B cell (primary cell): Measurements from ENCODE around the gene KRT82. TPM values are rescaled to one million over a fixed set of nuclear protein-coding genes. Genes with fewer than 3 reads are reported as not detected.

Source experiments
- ATAC-seq: fragments of 200-7000 bp; cut with Tn5 transposase; one replicate; pipeline ENCODE4 v1.10.0; 2021; ENCODE audit warnings: low read depth, mild to moderate bottlenecking, moderate number of reproducible peaks, moderate library complexity
- CTCF ChIA-PET: fragments of 350-600 bp; sonication (Branson Sonifier 250); formaldehyde crosslinking; loops from one replicate; lab custom pipeline; 2021; ENCODE audit warnings: antibody characterized with exemption, inconsistent platforms; lab: Charles Lee
- POLR2A ChIA-PET: fragments of 350-600 bp; sonication (Branson Sonifier 250); formaldehyde crosslinking; loops from one replicate; lab custom pipeline; 2021; ENCODE audit warnings: antibody characterized with exemption; lab: Charles Lee
- DNase-seq: peaks from one replicate; pipeline ENCODE4 v3.0.0; 2013
- H2AFZ ChIP-seq: 2 replicates; pipeline ENCODE4 v1.6.1; 2012; ENCODE audit warnings: mild to moderate bottlenecking, low read depth, low read length; ENCODE audit not compliant: insufficient read depth, poor library complexity, severe bottlenecking
- H3K27ac ChIP-seq, 2 donors: 1 replicate in 1 of 2; 2 replicates in 1 of 2; pipeline ENCODE4 v1.5.1; 2012 to 2013; ENCODE audit warnings: low read length in 2 of 2, mild to moderate bottlenecking in 2 of 2, moderate library complexity in 1 of 2
- H3K27me3 ChIP-seq, 4 experiments: fragments of 200-600 bp in 1 of 4; sonication (generic) in 1 of 4; replicated peaks in 1 of 4; 1 replicate in 2 of 4; 2 replicates in 2 of 4; pipeline versions ENCODE4 v1.6.1 to v1.7.0; 2013 to 2016; ENCODE audit warnings: low read length in 3 of 4, mild to moderate bottlenecking in 2 of 4, mixed read lengths in 1 of 4, moderate library complexity in 1 of 4; ENCODE audit not compliant: insufficient read depth in 4 of 4, control insufficient read depth in 3 of 4; ENCODE audit errors: control extremely low read depth in 1 of 4
- H3K36me3 ChIP-seq, 2 experiments: replicated peaks in 1 of 2; 1 replicate in 1 of 2; 2 replicates in 1 of 2; pipeline versions ENCODE4 v1.6.1 to v1.7.1; 2013; ENCODE audit warnings: low read length in 1 of 2; ENCODE audit not compliant: insufficient read depth in 2 of 2, control insufficient read depth in 1 of 2; ENCODE audit errors: control extremely low read depth in 1 of 2, extremely low read depth in 1 of 2
- H3K4me1 ChIP-seq, 2 donors: fragments of 200-600 bp in 1 of 2; sonication (generic) in 1 of 2; 1 replicate in 1 of 2; 2 replicates in 1 of 2; pipeline versions ENCODE4 v1.5.1 to v1.6.1; 2013 to 2017; ENCODE audit warnings: low read length in 2 of 2; ENCODE audit not compliant: control insufficient read depth in 2 of 2, insufficient read depth in 2 of 2
- H3K4me2 ChIP-seq: replicated peaks from 2 replicates; pipeline ENCODE3; 2012; ENCODE audit warnings: mild to moderate bottlenecking, low read depth, low read length; ENCODE audit not compliant: poor library complexity, severe bottlenecking
- H3K4me3 ChIP-seq, 5 experiments: fragments of 200-600 bp in 1 of 5; sonication (generic) in 1 of 5; 1 replicate in 3 of 5; 2 replicates in 2 of 5; pipeline versions ENCODE4 v1.5.1 to v1.7.0; 2011 to 2016; ENCODE audit warnings: low read length in 4 of 5, mild to moderate bottlenecking in 4 of 5, low read depth in 2 of 5, control low read depth in 1 of 5, moderate library complexity in 1 of 5; ENCODE audit not compliant: insufficient read depth in 1 of 5; ENCODE audit errors: control extremely low read depth in 1 of 5, extremely low read depth in 1 of 5
- H3K79me2 ChIP-seq: fragments of 200-600 bp; sonication (generic); one replicate; pipeline ENCODE4 v1.6.0; 2016; ENCODE audit warnings: low read length; ENCODE audit not compliant: control insufficient read depth, insufficient read depth
- H3K9ac ChIP-seq: fragments of 200-600 bp; sonication (generic); 2 replicates; pipeline ENCODE4 v1.6.1; 2017; ENCODE audit warnings: mild to moderate bottlenecking, low read length, moderate library complexity
- H3K9me3 ChIP-seq, 3 donors: one replicate each; pipeline versions ENCODE4 v1.6.1 to v1.7.1; 2013; ENCODE audit warnings: low read length in 2 of 3; ENCODE audit not compliant: control insufficient read depth in 2 of 3, insufficient read depth in 1 of 3; ENCODE audit errors: control extremely low read depth in 1 of 3
- H4K20me1 ChIP-seq: 2 replicates; pipeline ENCODE4 v1.6.0; 2012; ENCODE audit warnings: mild to moderate bottlenecking, low read length; ENCODE audit not compliant: insufficient read depth, control insufficient read depth, poor library complexity, severe bottlenecking
- H3K27ac Mint-ChIP-seq: one replicate; pipeline ENCODE4 v1.8.0; 2021; ENCODE audit warnings: mixed read lengths
- H3K27me3 Mint-ChIP-seq: one replicate; pipeline ENCODE4 v1.8.0; 2021; ENCODE audit warnings: mixed read lengths
- H3K4me1 Mint-ChIP-seq: one replicate; pipeline ENCODE4 v1.8.0; 2021; ENCODE audit warnings: mixed read lengths
- H3K4me3 Mint-ChIP-seq: one replicate; pipeline ENCODE4 v1.8.0; 2021; ENCODE audit warnings: mixed read lengths
- H3K9me3 Mint-ChIP-seq: one replicate; pipeline ENCODE4 v1.8.0; 2022; ENCODE audit warnings: mixed read lengths; ENCODE audit not compliant: insufficient read depth
- EZH2 ChIP-seq: IDR thresholded peaks from 2 replicates; pipeline ENCODE4 v1.6.1; 2012; ENCODE audit warnings: borderline replicate concordance, low read depth, mild to moderate bottlenecking, moderate library complexity, low read length; ENCODE audit not compliant: insufficient read depth, poor library complexity, severe bottlenecking
- WGBS: methylation state at CpG from one replicate; pipeline ENCODE4 v1.1.5; 2013; ENCODE audit warnings: missing lambda C conversion rate; ENCODE audit not compliant: insufficient coverage; 5-methylcytosine and 5-hydroxymethylcytosine counted together
- intact Hi-C: fragments of 100-400 bp; cut with micrococcal nuclease; formaldehyde crosslinking; loops from one replicate; pipeline ENCODE4 v1.10.0; 2022
- polyA plus RNA-seq: library from polyadenylated mRNA; depleted of rRNA; stranded (reverse); fragments of >200 nt; gene quantifications from 2 replicates; pipeline ENCODE4 v1.2.3, GENCODE V29; 2012
- total RNA-seq, 2 donors: library from RNA; stranded (reverse); fragments of 120-200 nt in 1 of 2; gene quantifications; 1 replicate in 1 of 2; 2 replicates in 1 of 2; pipeline versions ENCODE4 v1.2.3 to v1.2.4, GENCODE V29; 2013 to 2022
- TF ChIP-seq, protein P1 (sequence below): fragments of 200-600 bp; IDR thresholded peaks from one replicate; pipeline ENCODE4 v1.8.0; 2022; ENCODE audit warnings: antibody characterized with exemption, mild to moderate bottlenecking

Gene KRT82
- total and polyA plus RNA-seq, 2 donors (not counting 1 experiment from before 2014, with no cell fraction given) = not detected

DNA sequence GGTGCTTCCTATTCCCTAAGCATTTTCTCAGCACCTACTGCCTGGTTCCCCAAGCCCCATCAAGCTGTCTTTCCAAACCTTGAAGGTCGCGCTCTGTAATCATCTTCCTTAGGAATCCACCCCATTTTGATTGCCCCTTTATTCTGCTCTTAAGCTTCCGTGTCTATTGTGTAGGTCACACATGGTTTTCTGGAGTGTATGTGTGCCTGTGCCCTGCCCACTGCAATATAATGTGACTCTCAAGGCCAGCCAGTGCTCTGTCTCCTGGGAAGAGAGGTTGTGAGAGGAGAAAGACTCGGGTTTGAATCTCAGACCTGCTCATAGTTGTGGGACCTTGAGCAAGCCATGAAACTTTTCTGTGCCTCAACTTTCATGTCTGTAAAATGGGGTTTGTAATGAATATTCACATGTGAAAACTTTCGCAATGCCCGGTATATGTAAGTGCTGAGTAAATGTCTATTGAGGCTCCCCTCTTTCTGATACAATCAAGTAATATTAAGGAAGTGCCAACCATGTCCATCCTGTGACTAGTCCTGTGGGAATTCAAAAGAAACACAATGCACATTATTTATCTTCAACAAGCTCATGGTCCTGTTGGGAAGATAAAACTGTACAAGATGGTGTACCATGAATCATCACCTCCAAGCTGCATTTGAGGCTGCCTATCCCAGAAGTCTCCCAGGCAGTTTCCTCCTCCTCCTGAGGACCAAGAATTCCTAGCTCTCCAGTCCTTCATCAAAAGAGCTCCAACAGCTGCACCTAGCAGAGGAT lies 28.8 kb upstream of the KRT82 start:
- POLR2A ChIA-PET = no interaction called here
- H3K4me2 ChIP-seq = no peak overlapping the region
- H3K4me3 Mint-ChIP-seq = no peak overlapping the region

More for the DNA sequence above, 28.8 kb upstream of the KRT82 start:
- CTCF ChIA-PET = interaction anchor here (0.5 kb wide), 1 partner anchor 37 kb away, joined by 3 read pairs; no protein-coding TSS in a partner anchor
- Histone ChIP-seq H3K4me3 (no peak overlapping the region), H3K36me3 (no peaks in the 10 kb centered on the region), H3K27me3 (peaks cover 0 to 2% (median 0%) of the 10 kb centered on the region in 4 experiments), H3K79me2 (no peaks in the 10 kb centered on the region), H2AFZ (no peak overlapping the region), H3K4me1 (no peaks in the 10 kb centered on the region), H3K9me3 (peaks cover 0 to 5% (median 0%) of the 10 kb centered on the region in 3 donors), H4K20me1 (no peaks in the 10 kb centered on the region), H3K27ac (no peak overlapping the region), H3K9ac (no peak overlapping the region)
- Mint-ChIP-seq H3K27me3 (peaks cover 21% of the 10 kb centered on the region), H3K4me1 (no peaks in the 10 kb centered on the region), H3K9me3 (no peaks in the 10 kb centered on the region), H3K27ac (no peak overlapping the region)
- ATAC-seq (no peak), DNase-seq (no peak)
- intact Hi-C loops = no loop called here
- TF ChIP-seq, protein P1, sequence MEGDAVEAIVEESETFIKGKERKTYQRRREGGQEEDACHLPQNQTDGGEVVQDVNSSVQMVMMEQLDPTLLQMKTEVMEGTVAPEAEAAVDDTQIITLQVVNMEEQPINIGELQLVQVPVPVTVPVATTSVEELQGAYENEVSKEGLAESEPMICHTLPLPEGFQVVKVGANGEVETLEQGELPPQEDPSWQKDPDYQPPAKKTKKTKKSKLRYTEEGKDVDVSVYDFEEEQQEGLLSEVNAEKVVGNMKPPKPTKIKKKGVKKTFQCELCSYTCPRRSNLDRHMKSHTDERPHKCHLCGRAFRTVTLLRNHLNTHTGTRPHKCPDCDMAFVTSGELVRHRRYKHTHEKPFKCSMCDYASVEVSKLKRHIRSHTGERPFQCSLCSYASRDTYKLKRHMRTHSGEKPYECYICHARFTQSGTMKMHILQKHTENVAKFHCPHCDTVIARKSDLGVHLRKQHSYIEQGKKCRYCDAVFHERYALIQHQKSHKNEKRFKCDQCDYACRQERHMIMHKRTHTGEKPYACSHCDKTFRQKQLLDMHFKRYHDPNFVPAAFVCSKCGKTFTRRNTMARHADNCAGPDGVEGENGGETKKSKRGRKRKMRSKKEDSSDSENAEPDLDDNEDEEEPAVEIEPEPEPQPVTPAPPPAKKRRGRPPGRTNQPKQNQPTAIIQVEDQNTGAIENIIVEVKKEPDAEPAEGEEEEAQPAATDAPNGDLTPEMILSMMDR = no peak
- no peak for TF ChIP-seq EZH2
- WGBS = 100% methylated on average over 2 of the region's 6 CpGs
